Lower lobe of right lung (tissue), 2 donors: ENCODE measurements around the gene ICAM5. TPM values are rescaled to one million over a fixed set of nuclear protein-coding genes. Genes with fewer than 3 reads are reported as not detected.

ENCODE experiments used
- ATAC-seq, 2 donors: fragments of 200-7000 bp; cut with Tn5 transposase; one replicate each; pipeline ENCODE4 v1.9.1; 2020 to 2022; ENCODE audit warnings: mild to moderate bottlenecking in 2 of 2, moderate library complexity in 2 of 2
- DNase-seq: peaks from one replicate; pipeline ENCODE4 v3.0.0-alpha.2; 2020
- H3K27ac ChIP-seq: fragments of 200-600 bp; one replicate; pipeline ENCODE4 v1.8.0; 2022
- H3K27me3 ChIP-seq: fragments of 200-600 bp; one replicate; pipeline ENCODE4 v1.8.0; 2022; ENCODE audit warnings: low read depth
- H3K36me3 ChIP-seq: fragments of 200-600 bp; one replicate; pipeline ENCODE4 v1.8.0; 2022; ENCODE audit warnings: mild to moderate bottlenecking
- H3K4me1 ChIP-seq: fragments of 200-600 bp; one replicate; pipeline ENCODE4 v1.8.0; 2022
- H3K4me3 ChIP-seq: fragments of 200-600 bp; one replicate; pipeline ENCODE4 v1.8.0; 2022; ENCODE audit warnings: mild to moderate bottlenecking
- H3K9me3 ChIP-seq: fragments of 200-600 bp; one replicate; pipeline ENCODE4 v1.8.0; 2022
- intact Hi-C: fragments of 100-400 bp; cut with DNase I; formaldehyde crosslinking; loops from one replicate; pipeline ENCODE4 v1.11.0; 2022
- total RNA-seq: library from RNA; stranded (reverse); fragmentation: NEBNext Ultra II Directional; extraction: Animal tissue kit (Norgen Biotek cat#: 25700); gene quantifications from one replicate; pipeline ENCODE4 v1.2.1, GENCODE V29; 2021
- TF ChIP-seq, protein P1 (sequence below): fragments of 200-600 bp; IDR thresholded peaks from one replicate; pipeline ENCODE4 v1.8.0; 2022; ENCODE audit warnings: antibody characterized with exemption, mild to moderate bottlenecking
- donor health status: DM: no; HTN: yes; CAD: no; lungs with severe emphysema.

Gene ICAM5
- total RNA-seq, 1 donor from 2014 or later: 15.3 TPM

DNA sequence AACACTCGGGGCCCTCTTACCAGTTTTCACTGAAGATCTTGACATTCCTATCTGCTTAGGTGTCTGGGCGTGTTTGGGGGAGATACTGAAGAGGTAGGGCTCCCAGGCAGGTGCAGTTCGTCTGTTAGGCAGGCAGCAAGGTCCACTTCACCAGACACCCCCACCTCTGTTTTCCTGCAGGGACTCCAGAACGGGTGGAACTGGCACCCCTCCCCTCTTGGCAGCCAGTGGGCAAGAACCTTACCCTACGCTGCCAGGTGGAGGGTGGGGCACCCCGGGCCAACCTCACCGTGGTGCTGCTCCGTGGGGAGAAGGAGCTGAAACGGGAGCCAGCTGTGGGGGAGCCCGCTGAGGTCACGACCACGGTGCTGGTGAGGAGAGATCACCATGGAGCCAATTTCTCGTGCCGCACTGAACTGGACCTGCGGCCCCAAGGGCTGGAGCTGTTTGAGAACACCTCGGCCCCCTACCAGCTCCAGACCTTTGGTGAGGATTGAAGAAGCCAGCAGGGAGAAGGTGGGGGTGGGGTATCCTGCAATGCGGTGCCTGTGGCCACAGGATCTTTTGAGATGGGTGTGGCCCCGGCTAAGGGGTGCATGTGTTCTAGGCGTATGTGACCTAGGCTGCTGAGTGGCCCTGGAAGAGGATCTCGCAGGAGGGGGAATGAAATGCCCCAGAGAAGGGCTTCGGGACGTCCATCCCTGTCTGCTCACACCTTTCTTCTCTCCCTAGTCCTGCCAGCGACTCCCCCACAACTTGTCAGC lies 6.3 kb upstream of the ICAM5 start:
- intact Hi-C loops: no loop called here
- DNase-seq (peak; percentile 80), ATAC-seq (peak; percentile 18 to 59)
- Histone ChIP-seq H3K36me3 (peaks cover 75% of the 10 kb centered on the region), H3K4me1 (peaks cover 73% of the 10 kb centered on the region), H3K27ac (peak overlapping the region; percentile 68), H3K9me3 (no peaks in the 10 kb centered on the region), H3K4me3 (peak overlapping the region; percentile 35), H3K27me3 (no peaks in the 10 kb centered on the region)
- TF ChIP-seq, protein P1, sequence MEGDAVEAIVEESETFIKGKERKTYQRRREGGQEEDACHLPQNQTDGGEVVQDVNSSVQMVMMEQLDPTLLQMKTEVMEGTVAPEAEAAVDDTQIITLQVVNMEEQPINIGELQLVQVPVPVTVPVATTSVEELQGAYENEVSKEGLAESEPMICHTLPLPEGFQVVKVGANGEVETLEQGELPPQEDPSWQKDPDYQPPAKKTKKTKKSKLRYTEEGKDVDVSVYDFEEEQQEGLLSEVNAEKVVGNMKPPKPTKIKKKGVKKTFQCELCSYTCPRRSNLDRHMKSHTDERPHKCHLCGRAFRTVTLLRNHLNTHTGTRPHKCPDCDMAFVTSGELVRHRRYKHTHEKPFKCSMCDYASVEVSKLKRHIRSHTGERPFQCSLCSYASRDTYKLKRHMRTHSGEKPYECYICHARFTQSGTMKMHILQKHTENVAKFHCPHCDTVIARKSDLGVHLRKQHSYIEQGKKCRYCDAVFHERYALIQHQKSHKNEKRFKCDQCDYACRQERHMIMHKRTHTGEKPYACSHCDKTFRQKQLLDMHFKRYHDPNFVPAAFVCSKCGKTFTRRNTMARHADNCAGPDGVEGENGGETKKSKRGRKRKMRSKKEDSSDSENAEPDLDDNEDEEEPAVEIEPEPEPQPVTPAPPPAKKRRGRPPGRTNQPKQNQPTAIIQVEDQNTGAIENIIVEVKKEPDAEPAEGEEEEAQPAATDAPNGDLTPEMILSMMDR: no peak

DNA sequence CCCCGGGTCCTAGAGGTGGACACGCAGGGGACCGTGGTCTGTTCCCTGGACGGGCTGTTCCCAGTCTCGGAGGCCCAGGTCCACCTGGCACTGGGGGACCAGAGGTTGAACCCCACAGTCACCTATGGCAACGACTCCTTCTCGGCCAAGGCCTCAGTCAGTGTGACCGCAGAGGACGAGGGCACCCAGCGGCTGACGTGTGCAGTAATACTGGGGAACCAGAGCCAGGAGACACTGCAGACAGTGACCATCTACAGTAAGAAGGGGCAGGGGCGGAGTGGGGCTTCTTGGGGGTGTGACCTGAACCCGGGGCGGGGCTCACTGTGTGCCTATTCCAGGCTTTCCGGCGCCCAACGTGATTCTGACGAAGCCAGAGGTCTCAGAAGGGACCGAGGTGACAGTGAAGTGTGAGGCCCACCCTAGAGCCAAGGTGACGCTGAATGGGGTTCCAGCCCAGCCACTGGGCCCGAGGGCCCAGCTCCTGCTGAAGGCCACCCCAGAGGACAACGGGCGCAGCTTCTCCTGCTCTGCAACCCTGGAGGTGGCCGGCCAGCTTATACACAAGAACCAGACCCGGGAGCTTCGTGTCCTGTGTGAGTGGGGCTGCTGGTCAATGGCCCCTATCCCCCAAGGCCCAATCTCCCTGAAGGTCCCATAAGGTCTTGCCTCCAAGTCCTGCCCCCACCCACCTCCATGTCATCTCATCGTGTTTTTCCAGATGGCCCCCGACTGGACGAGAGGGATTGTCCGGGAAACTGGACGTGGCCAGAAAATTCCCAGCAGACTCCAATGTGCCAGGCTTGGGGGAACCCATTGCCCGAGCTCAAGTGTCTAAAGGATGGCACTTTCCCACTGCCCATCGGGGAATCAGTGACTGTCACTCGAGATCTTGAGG lies 5.4 kb upstream of the ICAM5 start:
- peak overlapping the region; percentile 35 for H3K4me3 ChIP-seq
- peak overlapping the region; percentile 68 for H3K27ac ChIP-seq
- intact Hi-C loops: no loop called here
- H3K27me3 ChIP-seq: peaks cover 4% of the 10 kb centered on the region
- DNase-seq (no peak), ATAC-seq (no peak)
- H3K4me1 ChIP-seq: peaks cover 73% of the 10 kb centered on the region
- H3K36me3 ChIP-seq: peaks cover 67% of the 10 kb centered on the region
- TF ChIP-seq, protein P1: no peak
- no peaks in the 10 kb centered on the region for H3K9me3 ChIP-seq

DNA sequence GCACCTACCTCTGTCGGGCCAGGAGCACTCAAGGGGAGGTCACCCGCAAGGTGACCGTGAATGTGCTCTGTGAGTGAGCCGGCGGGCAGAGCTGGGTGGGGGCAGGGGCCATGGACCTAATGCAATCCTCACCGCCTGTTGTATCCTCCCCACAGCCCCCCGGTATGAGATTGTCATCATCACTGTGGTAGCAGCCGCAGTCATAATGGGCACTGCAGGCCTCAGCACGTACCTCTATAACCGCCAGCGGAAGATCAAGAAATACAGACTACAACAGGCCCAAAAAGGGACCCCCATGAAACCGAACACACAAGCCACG lies 4.8 kb upstream of the ICAM5 start:
- peaks cover 10% of the 10 kb centered on the region for H3K27me3 ChIP-seq
- DNase-seq (no peak), ATAC-seq (no peak)
- H3K4me1 ChIP-seq: peaks cover 73% of the 10 kb centered on the region
- H3K9me3 ChIP-seq: no peaks in the 10 kb centered on the region
- intact Hi-C loops: no loop called here
- no peak overlapping the region for H3K4me3 ChIP-seq
- H3K27ac ChIP-seq: peak overlapping the region; percentile 68
- TF ChIP-seq, protein P1: no peak
- H3K36me3 ChIP-seq: peaks cover 61% of the 10 kb centered on the region

DNA sequence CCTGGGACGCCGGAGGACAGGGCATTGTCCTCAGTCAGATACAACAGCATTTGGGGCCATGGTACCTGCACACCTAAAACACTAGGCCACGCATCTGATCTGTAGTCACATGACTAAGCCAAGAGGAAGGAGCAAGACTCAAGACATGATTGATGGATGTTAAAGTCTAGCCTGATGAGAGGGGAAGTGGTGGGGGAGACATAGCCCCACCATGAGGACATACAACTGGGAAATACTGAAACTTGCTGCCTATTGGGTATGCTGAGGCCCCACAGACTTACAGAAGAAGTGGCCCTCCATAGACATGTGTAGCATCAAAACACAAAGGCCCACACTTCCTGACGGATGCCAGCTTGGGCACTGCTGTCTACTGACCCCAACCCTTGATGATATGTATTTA lies 4.4 kb upstream of the ICAM5 start:
- Histone ChIP-seq H3K4me3 (no peak overlapping the region), H3K9me3 (no peaks in the 10 kb centered on the region), H3K27me3 (peaks cover 14% of the 10 kb centered on the region), H3K36me3 (peaks cover 56% of the 10 kb centered on the region), H3K4me1 (peaks cover 73% of the 10 kb centered on the region), H3K27ac (no peak overlapping the region)
- no peak for DNase-seq
- intact Hi-C loops: no loop called here
- TF ChIP-seq, protein P1: no peak
- no peak for ATAC-seq

DNA sequence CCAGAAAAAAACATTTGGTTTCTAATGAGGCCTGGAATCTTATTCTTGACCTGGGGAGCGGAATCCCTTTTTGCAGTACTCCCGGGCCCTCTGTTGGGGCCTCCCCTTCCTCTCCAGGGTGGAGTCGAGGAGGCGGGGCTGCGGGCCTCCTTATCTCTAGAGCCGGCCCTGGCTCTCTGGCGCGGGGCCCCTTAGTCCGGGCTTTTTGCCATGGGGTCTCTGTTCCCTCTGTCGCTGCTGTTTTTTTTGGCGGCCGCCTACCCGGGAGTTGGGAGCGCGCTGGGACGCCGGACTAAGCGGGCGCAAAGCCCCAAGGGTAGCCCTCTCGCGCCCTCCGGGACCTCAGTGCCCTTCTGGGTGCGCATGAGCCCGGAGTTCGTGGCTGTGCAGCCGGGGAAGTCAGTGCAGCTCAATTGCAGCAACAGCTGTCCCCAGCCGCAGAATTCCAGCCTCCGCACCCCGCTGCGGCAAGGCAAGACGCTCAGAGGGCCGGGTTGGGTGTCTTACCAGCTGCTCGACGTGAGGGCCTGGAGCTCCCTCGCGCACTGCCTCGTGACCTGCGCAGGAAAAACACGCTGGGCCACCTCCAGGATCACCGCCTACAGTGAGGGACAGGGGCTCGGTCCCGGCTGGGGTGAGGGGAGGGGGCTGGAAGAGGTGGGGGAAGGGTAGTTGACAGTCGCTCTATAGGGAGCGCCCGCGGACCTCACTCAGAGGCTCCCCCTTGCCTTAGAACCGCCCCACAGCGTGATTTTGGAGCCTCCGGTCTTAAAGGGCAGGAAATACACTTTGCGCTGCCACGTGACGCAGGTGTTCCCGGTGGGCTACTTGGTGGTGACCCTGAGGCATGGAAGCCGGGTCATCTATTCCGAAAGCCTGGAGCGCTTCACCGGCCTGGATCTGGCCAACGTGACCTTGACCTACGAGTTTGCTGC lies 2.7 kb upstream of the ICAM5 start, which contains the start of gene ICAM4:
Gene ICAM4, plus strand, starts transcription at position 153 of the 935 bp plus-strand sequence. Its CDS starts 58 bp downstream, at position 211.
- Histone ChIP-seq H3K27me3 (peaks cover 25% of the 10 kb centered on the region), H3K4me3 (peak within 1 kb of the TSS; percentile 44), H3K9me3 (no peaks in the 10 kb centered on the region), H3K27ac (peak within 1 kb of the TSS; percentile 81), H3K4me1 (peaks cover 87% of the 10 kb centered on the region), H3K36me3 (peaks cover 42% of the 10 kb centered on the region)
- DNase-seq (peak; percentile 88), ATAC-seq (peak; percentile 18 to 50)
- TF ChIP-seq, protein P1: no peak
- intact Hi-C loops: no loop called here
